ENCODE data around the gene DENND1C. TPM values are rescaled to one million over a fixed set of nuclear protein-coding genes. Genes with fewer than 3 reads are reported as not detected.

The DENND1C gene
- total RNA-seq, 1 donor from 2014 or later, result not detected

DNA sequence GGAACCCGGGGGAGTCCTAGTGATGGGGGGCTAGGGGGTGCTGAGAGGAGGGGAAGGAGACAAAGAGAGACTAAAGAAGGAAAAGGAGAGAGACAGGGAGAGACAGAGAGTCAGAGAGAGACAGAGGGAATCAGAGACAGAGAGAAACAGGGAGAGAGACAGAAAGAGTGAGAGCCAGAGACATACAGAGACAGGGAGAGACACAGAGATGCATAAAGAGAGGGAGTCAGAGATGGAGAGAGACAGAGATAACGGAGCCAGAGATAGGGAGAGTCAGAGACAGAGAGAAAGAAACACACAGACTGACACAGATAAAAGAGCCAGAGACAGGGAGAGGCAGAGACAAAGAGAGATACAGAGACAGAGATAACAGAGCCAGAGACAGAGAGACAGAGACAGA lies 47.8 kb upstream of the DENND1C start:
- Histone ChIP-seq H3K9ac (no peak overlapping the region), H3K79me2 (ENCODE audit: low read depth) (no peaks in the 10 kb centered on the region), H3K4me3 (no peak overlapping the region), H4K20me1 (ENCODE audit: low read depth) (peaks cover 11% of the 10 kb centered on the region), H2AFZ (replicated peaks) (no peak overlapping the region), H3K9me3 (ENCODE audit: low read depth) (no peaks in the 10 kb centered on the region), H3K36me3 (no peaks in the 10 kb centered on the region), H3K4me1 (peaks cover 9% of the 10 kb centered on the region), H3F3A (ENCODE audit: low read depth) (peaks cover 21% of the 10 kb centered on the region), H3K27me3 (peaks cover 58% of the 10 kb centered on the region), H3K4me2 (no peak overlapping the region), H3K27ac (no peak overlapping the region)
- peaks cover 23% of the 10 kb centered on the region for H3K4me1 Mint-ChIP-seq
- TF ChIP-seq EZH2phosphoT487 (IDR thresholded peaks at IDR 0.05), result no peak
- TF ChIP-seq, protein P1, sequence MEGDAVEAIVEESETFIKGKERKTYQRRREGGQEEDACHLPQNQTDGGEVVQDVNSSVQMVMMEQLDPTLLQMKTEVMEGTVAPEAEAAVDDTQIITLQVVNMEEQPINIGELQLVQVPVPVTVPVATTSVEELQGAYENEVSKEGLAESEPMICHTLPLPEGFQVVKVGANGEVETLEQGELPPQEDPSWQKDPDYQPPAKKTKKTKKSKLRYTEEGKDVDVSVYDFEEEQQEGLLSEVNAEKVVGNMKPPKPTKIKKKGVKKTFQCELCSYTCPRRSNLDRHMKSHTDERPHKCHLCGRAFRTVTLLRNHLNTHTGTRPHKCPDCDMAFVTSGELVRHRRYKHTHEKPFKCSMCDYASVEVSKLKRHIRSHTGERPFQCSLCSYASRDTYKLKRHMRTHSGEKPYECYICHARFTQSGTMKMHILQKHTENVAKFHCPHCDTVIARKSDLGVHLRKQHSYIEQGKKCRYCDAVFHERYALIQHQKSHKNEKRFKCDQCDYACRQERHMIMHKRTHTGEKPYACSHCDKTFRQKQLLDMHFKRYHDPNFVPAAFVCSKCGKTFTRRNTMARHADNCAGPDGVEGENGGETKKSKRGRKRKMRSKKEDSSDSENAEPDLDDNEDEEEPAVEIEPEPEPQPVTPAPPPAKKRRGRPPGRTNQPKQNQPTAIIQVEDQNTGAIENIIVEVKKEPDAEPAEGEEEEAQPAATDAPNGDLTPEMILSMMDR (IDR thresholded peaks at IDR 0.05), result no peak
- TF ChIP-seq EZH2 (IDR thresholded peaks at IDR 0.05), result no peak
- no peak for DNase-seq (ENCODE audit: low spot score)
- no peak overlapping the region for H3K27ac Mint-ChIP-seq
- H3K36me3 Mint-ChIP-seq, result peaks cover 2% of the 10 kb centered on the region
- peaks cover 39% of the 10 kb centered on the region for H3K27me3 Mint-ChIP-seq (ENCODE audit: insufficient read depth, low read depth)
- peaks cover 2% of the 10 kb centered on the region for H3K9me3 Mint-ChIP-seq
- peak overlapping the region; percentile 83 for H3K4me3 Mint-ChIP-seq

DNA sequence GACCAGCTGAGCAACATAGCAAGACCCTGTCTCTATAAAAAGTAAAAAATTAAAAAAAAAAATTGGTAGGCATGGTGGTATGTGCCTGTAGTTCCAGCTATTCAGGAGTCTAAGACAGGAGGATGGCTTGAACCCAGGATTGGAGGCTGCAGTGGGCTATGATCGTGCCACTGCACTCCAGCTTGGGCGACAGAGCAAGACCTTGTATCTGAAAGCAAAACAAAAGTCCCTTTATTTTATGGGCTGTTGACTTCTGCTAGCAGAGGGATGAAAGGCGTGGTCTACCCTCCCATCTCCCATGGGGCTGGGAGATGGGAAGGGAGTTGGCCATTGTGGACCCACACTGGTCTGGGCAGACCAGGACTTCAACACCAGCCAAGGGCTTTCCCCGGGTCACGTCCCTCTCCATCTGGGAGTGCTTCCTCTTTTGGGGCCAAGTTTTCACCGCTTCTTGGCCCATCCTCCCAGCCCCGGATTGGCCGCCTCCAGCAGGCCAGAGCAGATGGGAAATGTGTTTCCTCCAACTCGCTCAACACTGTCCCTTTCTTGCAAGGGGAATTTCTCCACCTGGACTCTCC lies 47.0 kb upstream of the DENND1C start:
- no peak overlapping the region for H3K9ac ChIP-seq
- DNase-seq (ENCODE audit: low spot score), result no peak
- peaks cover 50% of the 10 kb centered on the region for H3K27me3 ChIP-seq
- H3K4me3 ChIP-seq, result no peak overlapping the region
- peaks cover 34% of the 10 kb centered on the region for H3K27me3 Mint-ChIP-seq (ENCODE audit: insufficient read depth, low read depth)
- H3K36me3 ChIP-seq, result no peaks in the 10 kb centered on the region
- H3K79me2 ChIP-seq (ENCODE audit: low read depth), result no peaks in the 10 kb centered on the region
- peaks cover 2% of the 10 kb centered on the region for H3K36me3 Mint-ChIP-seq
- no peak overlapping the region for H2AFZ ChIP-seq (replicated peaks)
- no peaks in the 10 kb centered on the region for H3K9me3 ChIP-seq (ENCODE audit: low read depth)
- H3K4me3 Mint-ChIP-seq, result no peak overlapping the region
- H3F3A ChIP-seq (ENCODE audit: low read depth), result peaks cover 21% of the 10 kb centered on the region
- peaks cover 2% of the 10 kb centered on the region for H3K9me3 Mint-ChIP-seq
- H3K27ac ChIP-seq, result no peak overlapping the region
- H3K4me2 ChIP-seq, result no peak overlapping the region
- no peak for TF ChIP-seq EZH2 (IDR thresholded peaks at IDR 0.05)
- no peak for TF ChIP-seq EZH2phosphoT487 (IDR thresholded peaks at IDR 0.05)
- TF ChIP-seq, protein P1 (IDR thresholded peaks at IDR 0.05), result no peak
- H4K20me1 ChIP-seq (ENCODE audit: low read depth), result peaks cover 11% of the 10 kb centered on the region
- H3K4me1 Mint-ChIP-seq, result peaks cover 18% of the 10 kb centered on the region
- peaks cover 9% of the 10 kb centered on the region for H3K4me1 ChIP-seq
- no peak overlapping the region for H3K27ac Mint-ChIP-seq

DNA sequence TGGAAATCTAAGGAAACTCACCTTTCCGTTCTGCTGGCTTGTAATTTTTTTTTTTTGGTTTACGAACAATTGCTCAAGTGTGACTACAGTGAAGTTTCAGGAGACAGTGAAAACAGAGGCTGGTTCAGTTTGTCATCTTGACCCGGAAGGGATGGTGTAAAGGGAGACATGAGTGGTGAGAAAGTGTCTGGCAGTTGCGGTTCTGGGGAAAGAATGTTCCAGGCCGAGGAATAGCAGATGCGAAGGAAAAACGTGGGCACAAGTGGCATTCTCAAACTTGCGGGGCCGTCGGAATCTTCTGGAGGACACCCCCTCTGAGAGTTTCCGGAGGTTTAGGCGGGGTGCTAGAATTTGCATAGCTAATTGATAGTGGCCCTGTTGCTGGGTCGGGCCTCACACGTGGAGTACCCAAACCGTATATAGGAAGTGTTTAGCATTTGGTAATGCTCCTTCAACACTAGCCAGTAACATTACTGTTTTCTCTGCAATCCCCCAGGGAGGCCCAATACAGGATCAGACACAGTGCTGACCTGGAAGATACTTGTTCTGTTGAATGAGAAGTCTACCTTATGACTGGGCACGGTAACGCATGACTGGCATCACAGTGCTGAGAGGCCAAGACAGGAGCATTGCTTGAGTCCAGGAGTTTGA lies 46.4 kb upstream of the DENND1C start:
- Mint-ChIP-seq H3K27me3 (ENCODE audit: insufficient read depth, low read depth) (peaks cover 36% of the 10 kb centered on the region), H3K36me3 (peaks cover 2% of the 10 kb centered on the region), H3K9me3 (peaks cover 2% of the 10 kb centered on the region), H3K27ac (no peak overlapping the region), H3K4me3 (no peak overlapping the region), H3K4me1 (peaks cover 18% of the 10 kb centered on the region)
- Histone ChIP-seq H4K20me1 (ENCODE audit: low read depth) (peaks cover 11% of the 10 kb centered on the region), H3K4me1 (peaks cover 9% of the 10 kb centered on the region), H3K27ac (no peak overlapping the region), H3K9ac (no peak overlapping the region), H3K27me3 (peaks cover 44% of the 10 kb centered on the region), H3K36me3 (no peaks in the 10 kb centered on the region), H2AFZ (replicated peaks) (no peak overlapping the region), H3K4me3 (no peak overlapping the region), H3K4me2 (no peak overlapping the region), H3K9me3 (ENCODE audit: low read depth) (no peaks in the 10 kb centered on the region), H3F3A (ENCODE audit: low read depth) (peaks cover 21% of the 10 kb centered on the region), H3K79me2 (ENCODE audit: low read depth) (no peaks in the 10 kb centered on the region)
- TF ChIP-seq EZH2phosphoT487 (IDR thresholded peaks at IDR 0.05) (no peak), EZH2 (IDR thresholded peaks at IDR 0.05) (no peak)
- TF ChIP-seq, protein P1 (IDR thresholded peaks at IDR 0.05), result no peak
- DNase-seq (ENCODE audit: low spot score), result no peak

Data from neural progenitor cell (in vitro differentiated cells).